ENCODE measurements around the gene SLC25A23. TPM values are rescaled to one million over a fixed set of nuclear protein-coding genes. Genes with fewer than 3 reads are reported as not detected.
A peak's percentile ranks its signal among the peaks of the same experiment; 100 is the strongest.

The SLC25A23 gene
- total RNA-seq, 1 experiment from 2014 or later = 42.9 TPM

DNA sequence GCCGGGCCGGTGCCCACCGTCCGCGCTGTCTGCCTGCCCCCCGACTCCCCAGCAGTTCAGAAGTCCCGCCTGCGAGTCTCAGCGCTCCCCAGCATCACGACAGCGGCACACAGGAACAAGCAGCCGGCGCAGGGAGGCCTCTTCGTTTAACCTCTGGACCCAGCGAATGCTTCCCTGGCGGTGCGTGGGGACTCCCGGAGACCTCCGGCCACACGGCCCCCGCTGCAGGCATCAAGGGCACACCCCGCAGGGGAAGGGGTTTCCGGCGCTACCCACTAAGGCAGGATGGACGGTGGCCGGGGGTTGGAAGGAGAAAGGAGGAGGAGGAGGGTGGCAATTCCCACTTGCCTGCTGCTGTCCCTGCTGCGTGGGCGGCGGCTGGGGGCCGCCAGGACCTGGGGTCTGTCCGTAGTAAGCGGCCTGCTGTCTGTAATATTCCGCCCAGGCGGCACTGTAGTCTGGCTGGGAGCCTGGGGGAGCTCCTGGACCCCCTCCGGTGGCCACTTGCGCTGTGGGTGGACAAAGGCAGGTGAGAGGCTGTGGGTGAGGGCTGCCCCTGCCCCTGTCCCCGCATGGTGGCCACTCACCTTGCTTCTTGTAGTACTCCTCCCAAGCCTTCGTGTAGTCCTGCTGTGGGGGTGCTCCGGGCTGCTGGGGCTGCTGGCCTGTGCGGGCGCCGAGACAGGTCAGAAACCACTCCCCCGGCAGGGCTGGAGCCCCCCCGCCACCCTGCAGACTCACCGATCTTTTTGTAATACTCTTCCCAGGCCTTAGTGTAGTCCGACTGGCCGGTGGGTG is 44.6 kb downstream of the SLC25A23 start:
- H3K14ac ChIP-seq (ENCODE audit: insufficient read depth, low read length) = no peak overlapping the region
- no peak overlapping the region for H3K4ac ChIP-seq (ENCODE audit: low read depth, low read length)
- H3T11ph ChIP-seq (ENCODE audit: low read length) = no peak overlapping the region
- DNase-seq = no peak
- H3K9me3 ChIP-seq (ENCODE audit: control insufficient read depth, low read depth, low read length) = no peaks in the 10 kb centered on the region
- no peak overlapping the region for H3K56ac ChIP-seq (ENCODE audit: insufficient read length, low read depth, low read length)
- H4K5ac ChIP-seq (ENCODE audit: insufficient read length, low read depth, low read length) = no peak overlapping the region
- H3K27me3 ChIP-seq (ENCODE audit: insufficient read depth, low read length) = no peaks in the 10 kb centered on the region
- H3K23ac ChIP-seq (ENCODE audit: insufficient read length, low read depth, low read length) = no peak overlapping the region
- H4K91ac ChIP-seq (ENCODE audit: insufficient read length, low read depth, low read length) = no peak overlapping the region
- H3K4me2 ChIP-seq (ENCODE audit: insufficient read depth, insufficient read length, low read length) = no peak overlapping the region
- H3K4me1 ChIP-seq (ENCODE audit: insufficient read depth, low read length) = no peaks in the 10 kb centered on the region
- H3K27ac ChIP-seq (ENCODE audit: insufficient read length, low read depth, low read length) = no peak overlapping the region
- H3K4me3 Mint-ChIP-seq = 0 out of 5 replicates have a peak overlapping the region, but pooled peaks of 1 of the 2 experiments have one; percentile 26
- H3K79me2 ChIP-seq (ENCODE audit: insufficient read depth, low read length) = peaks cover 3% of the 10 kb centered on the region; the same call in 1 of the 2 replicates
- no peaks in the 10 kb centered on the region for H4K20me1 ChIP-seq (ENCODE audit: control insufficient read depth, insufficient read depth, insufficient read length)
- no peak overlapping the region for H2BK12ac ChIP-seq (ENCODE audit: insufficient read length, low read depth, low read length)
- H3K9me3 Mint-ChIP-seq = no peaks in the 10 kb centered on the region; a peak in 1 of 5 replicates
- H2BK20ac ChIP-seq (ENCODE audit: low read depth, low read length, poor library complexity, severe bottlenecking) = no peak overlapping the region
- H3K27ac Mint-ChIP-seq = peak overlapping the region in 1 of 3 experiments; percentile 95; a peak in 2 of 7 replicates
- no peak overlapping the region for H2BK5ac ChIP-seq (ENCODE audit: insufficient read length, low read length)
- no peak overlapping the region for H2AFZ ChIP-seq (ENCODE audit: low read length)
- H3K79me1 ChIP-seq (ENCODE audit: insufficient read depth, low read depth, low read length, poor library complexity, severe bottlenecking) = peaks cover 3% of the 10 kb centered on the region
- H2BK120ac ChIP-seq (ENCODE audit: low read depth, low read length, poor library complexity, severe bottlenecking) = no peak overlapping the region
- H2BK15ac ChIP-seq (ENCODE audit: low read depth, low read length) = no peak overlapping the region
- H3K18ac ChIP-seq (ENCODE audit: insufficient read length, low read depth, low read length) = no peak overlapping the region
- H3K27me3 Mint-ChIP-seq (ENCODE audit: low read depth) = no peaks in the 10 kb centered on the region
- H3K36me3 Mint-ChIP-seq (ENCODE audit: insufficient read depth in 1 of 3, low read depth in 3 of 3) = peaks cover 30 to 68% (median 68%) of the 10 kb centered on the region in 3 experiments
- TF ChIP-seq, protein P1, sequence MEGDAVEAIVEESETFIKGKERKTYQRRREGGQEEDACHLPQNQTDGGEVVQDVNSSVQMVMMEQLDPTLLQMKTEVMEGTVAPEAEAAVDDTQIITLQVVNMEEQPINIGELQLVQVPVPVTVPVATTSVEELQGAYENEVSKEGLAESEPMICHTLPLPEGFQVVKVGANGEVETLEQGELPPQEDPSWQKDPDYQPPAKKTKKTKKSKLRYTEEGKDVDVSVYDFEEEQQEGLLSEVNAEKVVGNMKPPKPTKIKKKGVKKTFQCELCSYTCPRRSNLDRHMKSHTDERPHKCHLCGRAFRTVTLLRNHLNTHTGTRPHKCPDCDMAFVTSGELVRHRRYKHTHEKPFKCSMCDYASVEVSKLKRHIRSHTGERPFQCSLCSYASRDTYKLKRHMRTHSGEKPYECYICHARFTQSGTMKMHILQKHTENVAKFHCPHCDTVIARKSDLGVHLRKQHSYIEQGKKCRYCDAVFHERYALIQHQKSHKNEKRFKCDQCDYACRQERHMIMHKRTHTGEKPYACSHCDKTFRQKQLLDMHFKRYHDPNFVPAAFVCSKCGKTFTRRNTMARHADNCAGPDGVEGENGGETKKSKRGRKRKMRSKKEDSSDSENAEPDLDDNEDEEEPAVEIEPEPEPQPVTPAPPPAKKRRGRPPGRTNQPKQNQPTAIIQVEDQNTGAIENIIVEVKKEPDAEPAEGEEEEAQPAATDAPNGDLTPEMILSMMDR (conservative IDR thresholded peaks at IDR 0.05) = no peak
- H3K9ac ChIP-seq (ENCODE audit: extremely low read depth, insufficient read length, low read length) = no peak overlapping the region
- H2AK5ac ChIP-seq (ENCODE audit: insufficient read length, low read length) = no peak overlapping the region
- no peak overlapping the region for H4K8ac ChIP-seq (replicated peaks; ENCODE audit: insufficient read length, low read depth, low read length)
- H3K4me1 Mint-ChIP-seq = peaks cover 3 to 21% of the 10 kb centered on the region in 2 experiments
- WGBS (ENCODE audit: extremely low coverage, insufficient read length, low lambda C conversion rate) = no CpG with 5 or more reads among the region's 47 CpGs
- H3K23me2 ChIP-seq (ENCODE audit: insufficient read length, low read depth, low read length, poor library complexity, severe bottlenecking) = no peaks in the 10 kb centered on the region

All from H9 (cell line).